ENCODE results near the gene GCNT2.
"Not testable (repeated sequence)": the region's sequence is repeated elsewhere in the genome, so short reads cannot be mapped to it uniquely, and the experiment has no call there.

The GCNT2 gene

GRCh38 chr6:10547809-10548208 is 26.7 kb downstream of the GCNT2 start:
- no peak for DNase-seq (ENCODE audit: low read depth in 3 of 3)

- no peak for DNase-seq (ENCODE audit: low read depth in 3 of 3)
Observed at GRCh38 chr6:10550764-10551163, 29.6 kb downstream of the GCNT2 start.

DNA sequence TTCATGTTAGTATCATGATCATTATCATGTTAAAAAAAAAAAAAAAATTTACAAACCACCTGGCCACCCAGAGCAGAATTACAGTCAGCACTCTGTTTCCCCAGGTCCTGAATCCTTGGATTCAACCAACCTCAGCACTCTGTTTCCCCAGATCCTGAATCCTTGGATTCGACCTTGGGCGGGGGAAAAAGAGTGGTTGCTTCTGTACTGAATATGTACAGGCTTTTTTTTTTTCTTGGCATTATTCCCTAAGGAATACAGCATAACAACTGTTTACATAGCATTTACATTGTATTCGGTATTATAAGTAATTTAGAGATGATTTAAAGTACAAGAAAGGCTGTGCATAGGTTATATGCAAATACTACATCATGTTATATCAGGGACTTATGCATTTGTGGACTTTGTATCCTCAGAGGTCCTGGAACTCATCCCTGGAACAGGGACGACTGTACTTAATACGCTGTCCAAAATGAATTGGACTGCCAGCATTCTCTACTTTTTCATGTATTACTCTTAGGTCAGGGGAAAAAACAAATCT is 31.2 kb downstream of the GCNT2 start:
- no peak for DNase-seq (ENCODE audit: low read depth in 3 of 3)

- DNase-seq (ENCODE audit: low read depth in 3 of 3) = no peak
Observed at GRCh38 chr6:10553871-10554270, 32.7 kb downstream of the GCNT2 start.

DNA sequence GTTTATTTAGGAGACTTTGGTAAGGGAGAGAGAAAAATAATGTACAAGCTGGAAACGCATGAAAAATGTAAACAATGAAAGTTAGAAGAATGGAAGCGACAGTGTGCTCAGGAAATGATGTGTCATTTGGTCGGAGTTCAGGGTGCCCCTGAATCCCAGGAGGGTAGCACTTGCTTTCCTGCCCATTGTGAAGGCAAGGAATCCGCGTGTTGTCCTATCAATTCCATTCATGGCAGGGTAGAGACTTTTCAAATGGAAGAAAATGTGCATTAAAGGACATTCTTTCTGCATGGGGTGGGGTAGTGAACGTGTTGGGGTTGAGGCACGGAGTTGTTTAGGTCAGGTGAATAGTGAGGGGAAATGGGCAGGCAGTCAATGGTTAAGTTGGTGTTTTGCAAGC is 33.7 kb downstream of the GCNT2 start:
- no peak for DNase-seq (ENCODE audit: low read depth in 3 of 3)

- no peak for DNase-seq (ENCODE audit: low read depth in 3 of 3)
Observed at GRCh38 chr6:10555625-10556309, 34.6 kb downstream of the GCNT2 start.

GRCh38 chr6:10556589-10556988 is 35.4 kb downstream of the GCNT2 start:
- DNase-seq (ENCODE audit: low read depth in 3 of 3) = no peak

- no peak for DNase-seq (ENCODE audit: low read depth in 3 of 3)
Observed at GRCh38 chr6:10556992-10557391, 35.8 kb downstream of the GCNT2 start.

DNA sequence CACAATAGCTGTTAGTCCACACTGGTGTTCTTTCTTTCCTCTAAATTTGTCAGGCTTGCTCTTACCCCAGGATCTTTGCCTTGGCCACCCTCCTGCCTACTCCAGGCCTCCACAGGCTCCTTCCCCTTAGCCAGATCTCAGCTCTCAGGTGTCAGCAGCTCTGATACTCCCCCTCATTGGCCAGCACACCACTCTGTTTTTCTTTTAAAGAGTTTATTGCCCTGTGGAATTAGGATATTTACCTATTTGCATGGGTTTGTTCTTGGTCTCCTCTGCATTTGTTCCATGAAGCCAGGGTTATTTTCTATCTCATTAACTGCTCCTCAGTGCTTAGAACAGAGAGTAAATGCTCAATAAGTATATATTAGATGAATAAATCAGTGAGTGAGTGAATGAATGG is 36.8 kb downstream of the GCNT2 start:
- DNase-seq (ENCODE audit: low read depth in 3 of 3) = no peak

- no peak for DNase-seq (ENCODE audit: low read depth in 3 of 3)
Observed at GRCh38 chr6:10558565-10558964, 37.4 kb downstream of the GCNT2 start.

- DNase-seq (ENCODE audit: low read depth in 3 of 3) = no peak
Observed at GRCh38 chr6:10559522-10560152, 38.5 kb downstream of the GCNT2 start.

DNA sequence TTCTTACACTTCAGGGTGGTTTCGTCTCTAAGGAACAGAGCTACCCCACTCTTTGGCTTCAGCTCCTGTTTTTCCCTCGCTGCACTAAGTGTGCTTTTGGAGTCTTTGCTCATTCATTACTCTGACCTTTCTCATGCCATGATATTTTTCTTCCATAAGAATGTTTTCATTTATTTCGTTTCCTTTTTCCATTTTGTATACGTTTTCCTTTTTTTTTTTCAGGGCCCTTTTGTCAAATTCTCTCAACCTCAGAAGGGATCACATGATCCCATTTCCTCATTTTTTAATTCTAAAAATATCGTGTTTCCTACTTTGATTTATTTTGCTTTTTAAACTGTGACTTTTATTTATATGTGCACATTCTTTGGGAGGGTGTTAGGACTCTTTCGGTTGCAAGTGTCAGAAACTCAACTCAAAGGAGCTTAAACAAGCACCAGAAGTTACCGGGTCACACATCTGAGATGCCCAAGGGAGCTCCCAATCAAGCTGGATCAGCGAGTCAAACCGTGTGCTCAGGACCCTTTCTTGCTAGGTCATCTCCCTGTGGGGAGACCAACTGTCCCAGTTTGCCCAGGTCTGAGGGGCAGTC is 40.6 kb downstream of the GCNT2 start:
- DNase-seq (ENCODE audit: low read depth in 3 of 3) = no peak

GRCh38 chr6:10564975-10565673 is 44.0 kb downstream of the GCNT2 start:
- DNase-seq (ENCODE audit: low read depth in 3 of 3) = no peak

GRCh38 chr6:10565913-10566312 is 44.8 kb downstream of the GCNT2 start:
- DNase-seq (ENCODE audit: low read depth in 3 of 3) = no peak

GRCh38 chr6:10567256-10568026 is 46.3 kb downstream of the GCNT2 start:
- DNase-seq (ENCODE audit: low read depth in 3 of 3) = no peak

- DNase-seq (ENCODE audit: low read depth in 3 of 3) = no peak
Observed at GRCh38 chr6:10569392-10570127, 48.4 kb downstream of the GCNT2 start.

- DNase-seq (ENCODE audit: low read depth in 3 of 3) = not testable (repeated sequence)
Observed at GRCh38 chr6:10575519-10575918, 54.4 kb downstream of the GCNT2 start.

DNA sequence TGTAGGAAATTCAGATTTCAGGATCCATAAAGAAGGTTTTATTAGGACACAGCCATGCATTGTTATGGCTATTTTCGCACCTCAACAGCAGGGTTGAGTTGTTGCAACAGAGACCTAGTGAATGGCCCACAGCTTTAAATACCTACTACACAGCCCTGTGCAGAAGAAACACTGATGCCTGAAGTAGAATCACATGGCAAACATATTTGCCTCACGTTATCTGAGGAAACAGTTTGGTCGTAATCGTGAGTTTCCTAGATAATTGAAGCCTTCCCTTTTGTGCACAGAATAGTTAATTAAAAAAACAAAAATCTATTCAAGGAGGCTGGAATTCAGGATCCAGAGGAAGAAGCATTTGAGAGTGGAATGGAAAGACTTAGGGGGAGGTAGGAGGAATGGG is 55.1 kb downstream of the GCNT2 start:
- DNase-seq (ENCODE audit: low read depth in 3 of 3) = no peak

- DNase-seq (ENCODE audit: low read depth in 3 of 3) = no peak
Observed at GRCh38 chr6:10577112-10577511, 56.0 kb downstream of the GCNT2 start.

DNA sequence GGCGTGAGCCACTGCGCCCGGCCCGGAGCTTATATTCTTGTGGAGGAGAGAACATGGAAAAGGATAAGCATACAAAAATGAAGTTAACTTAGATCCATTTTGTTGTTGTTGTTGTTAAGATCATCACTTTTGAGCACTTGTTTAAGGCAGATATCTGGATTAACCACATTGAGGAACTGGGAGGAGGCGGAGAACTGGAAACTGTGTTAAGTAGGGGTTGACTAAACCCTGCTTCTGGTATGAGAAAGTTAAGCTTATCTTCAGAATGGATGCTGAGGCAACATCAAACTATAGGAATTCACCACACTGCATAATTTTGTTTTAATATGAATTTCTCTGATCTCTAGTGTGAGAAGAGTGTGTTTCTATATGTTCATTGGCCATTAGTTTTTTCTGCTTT is 57.6 kb downstream of the GCNT2 start:
- no peak for DNase-seq (ENCODE audit: low read depth in 3 of 3)

DNA sequence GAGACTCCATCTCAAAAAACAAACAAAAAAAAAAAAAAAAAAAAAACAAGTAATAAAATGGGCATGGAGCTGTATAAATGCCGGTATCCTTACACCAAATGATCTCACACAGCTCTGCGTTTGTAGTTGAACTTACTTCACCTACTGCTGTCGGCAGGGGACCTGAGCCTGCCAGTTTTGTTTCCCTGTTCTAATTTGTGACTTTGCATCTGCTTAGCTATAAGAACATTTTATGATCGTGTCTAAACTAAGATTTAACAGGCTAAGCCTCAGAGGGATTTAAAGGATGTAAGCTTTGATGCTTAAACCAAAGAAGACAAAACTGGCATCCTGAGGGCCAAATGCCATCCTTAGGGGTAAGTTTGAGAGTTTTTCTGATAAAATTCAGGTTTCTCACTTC is 58.7 kb downstream of the GCNT2 start:
- DNase-seq (ENCODE audit: low read depth in 3 of 3) = no peak
